Activated naive CD4-positive, alpha-beta T cell treated with anti-CD3 and anti-CD28 coated beads, Interleukin-2, amount 10 ng/mL, durations not matched to agents 7 days and 5 days (primary cell): ENCODE results near the gene C9orf50.
A peak's percentile ranks its signal among the peaks of the same experiment; 100 is the strongest.
"Not testable (repeated sequence)": the region's sequence is repeated elsewhere in the genome, so short reads cannot be mapped to it uniquely, and the experiment has no call there.

Experiments used
- CTCF ChIA-PET: fragments of 350-600 bp; sonication (Branson Sonifier 250); formaldehyde crosslinking; loops from one replicate; lab custom pipeline; 2021; ENCODE audit warnings: antibody characterized with exemption; lab: Charles Lee
- DNase-seq: peaks from one replicate; pipeline ENCODE4 v3.0.0-alpha.2; 2020
- H3K27ac Mint-ChIP-seq: one replicate; pipeline ENCODE4 v1.8.0; 2021; ENCODE audit warnings: mild to moderate bottlenecking, moderate library complexity, mixed read lengths
- H3K27me3 Mint-ChIP-seq: one replicate; pipeline ENCODE4 v1.8.0; 2021; ENCODE audit warnings: mild to moderate bottlenecking, mixed read lengths
- H3K36me3 Mint-ChIP-seq: one replicate; pipeline ENCODE4 v1.8.0; 2021; ENCODE audit warnings: mixed read lengths
- H3K4me1 Mint-ChIP-seq: one replicate; pipeline ENCODE4 v1.8.0; 2021; ENCODE audit warnings: mixed read lengths
- H3K4me3 Mint-ChIP-seq: one replicate; pipeline ENCODE4 v1.8.0; 2021; ENCODE audit warnings: mild to moderate bottlenecking, moderate library complexity, mixed read lengths
- H3K9me3 Mint-ChIP-seq: one replicate; pipeline ENCODE4 v1.8.0; 2021; ENCODE audit warnings: mixed read lengths

C9orf50 gene

DNA sequence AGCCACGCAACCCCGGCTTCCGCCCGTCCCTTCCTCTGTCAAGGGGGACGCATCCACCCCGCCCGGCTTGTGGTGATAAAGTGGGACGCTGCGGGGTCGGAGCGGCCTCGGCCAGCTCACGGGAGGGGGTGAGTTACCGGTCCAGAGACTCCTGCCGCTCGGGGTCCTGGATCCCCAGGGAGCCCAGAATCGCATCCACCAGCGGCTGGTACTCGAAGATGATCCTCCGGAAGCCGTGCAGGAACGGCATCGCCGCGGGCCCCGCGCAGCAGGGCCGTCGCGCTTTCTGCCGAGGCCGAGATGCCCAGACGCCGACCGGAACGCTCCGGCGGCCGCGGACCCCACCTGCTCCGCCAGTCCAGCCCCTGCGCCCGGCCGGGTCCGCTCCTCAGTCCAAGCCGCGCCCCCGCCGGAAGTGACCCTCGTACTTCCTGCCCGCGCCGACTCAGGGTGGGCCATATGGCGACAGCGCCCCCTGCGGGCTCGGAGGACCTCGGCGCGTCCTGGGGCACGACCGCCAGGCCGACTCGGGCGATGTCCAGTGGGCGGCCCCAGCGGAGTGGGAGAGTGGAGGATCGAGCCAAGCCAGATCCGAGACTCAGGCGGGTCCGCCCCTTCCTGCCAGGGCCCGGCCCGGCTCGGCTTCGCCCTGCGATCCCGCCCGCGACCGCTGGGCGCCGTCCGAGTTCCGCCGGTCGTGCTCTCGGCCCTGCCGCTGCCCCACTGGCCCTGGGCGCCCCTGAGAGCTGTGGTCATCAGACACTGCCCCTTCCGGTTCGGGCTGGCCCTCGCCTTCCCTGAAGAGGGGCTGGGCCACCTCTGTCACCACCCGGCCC, 21.1 kb upstream of the C9orf50 start, which contains the start of gene ASB6:
Gene ASB6, minus strand, starts transcription at position 402 of the 836 bp plus-strand sequence. Its CDS starts 152 bp downstream, at position 250.
- Mint-ChIP-seq H3K4me3 (peak within 1 kb of the TSS; percentile 72), H3K27me3 (no peaks in the 10 kb centered on the region), H3K4me1 (peaks cover 23% of the 10 kb centered on the region), H3K27ac (peak within 1 kb of the TSS; percentile 86), H3K36me3 (peaks cover 12% of the 10 kb centered on the region), H3K9me3 (no peaks in the 10 kb centered on the region)
- CTCF ChIA-PET = interaction anchor here (0.8 to 2.4 kb wide), 8 partner anchors 17 to 148 kb away, joined by 3 to 13 read pairs (median 6); no protein-coding TSS in a partner anchor
- peak; percentile 94 for DNase-seq

GRCh38 chr9:129640871-129641749, 20.2 kb upstream of the C9orf50 start:
- H3K27ac Mint-ChIP-seq = peak overlapping the region; percentile 71
- peaks cover 12% of the 10 kb centered on the region for H3K36me3 Mint-ChIP-seq
- DNase-seq = peak; percentile 38
- no peaks in the 10 kb centered on the region for H3K9me3 Mint-ChIP-seq
- CTCF ChIA-PET = interaction anchor here (1.2 to 2.0 kb wide), 2 partner anchors 12 to 149 kb away, joined by 4 to 5 read pairs; no protein-coding TSS in a partner anchor
- H3K4me3 Mint-ChIP-seq = peak overlapping the region; percentile 72
- H3K4me1 Mint-ChIP-seq = peaks cover 23% of the 10 kb centered on the region
- H3K27me3 Mint-ChIP-seq = no peaks in the 10 kb centered on the region

DNA sequence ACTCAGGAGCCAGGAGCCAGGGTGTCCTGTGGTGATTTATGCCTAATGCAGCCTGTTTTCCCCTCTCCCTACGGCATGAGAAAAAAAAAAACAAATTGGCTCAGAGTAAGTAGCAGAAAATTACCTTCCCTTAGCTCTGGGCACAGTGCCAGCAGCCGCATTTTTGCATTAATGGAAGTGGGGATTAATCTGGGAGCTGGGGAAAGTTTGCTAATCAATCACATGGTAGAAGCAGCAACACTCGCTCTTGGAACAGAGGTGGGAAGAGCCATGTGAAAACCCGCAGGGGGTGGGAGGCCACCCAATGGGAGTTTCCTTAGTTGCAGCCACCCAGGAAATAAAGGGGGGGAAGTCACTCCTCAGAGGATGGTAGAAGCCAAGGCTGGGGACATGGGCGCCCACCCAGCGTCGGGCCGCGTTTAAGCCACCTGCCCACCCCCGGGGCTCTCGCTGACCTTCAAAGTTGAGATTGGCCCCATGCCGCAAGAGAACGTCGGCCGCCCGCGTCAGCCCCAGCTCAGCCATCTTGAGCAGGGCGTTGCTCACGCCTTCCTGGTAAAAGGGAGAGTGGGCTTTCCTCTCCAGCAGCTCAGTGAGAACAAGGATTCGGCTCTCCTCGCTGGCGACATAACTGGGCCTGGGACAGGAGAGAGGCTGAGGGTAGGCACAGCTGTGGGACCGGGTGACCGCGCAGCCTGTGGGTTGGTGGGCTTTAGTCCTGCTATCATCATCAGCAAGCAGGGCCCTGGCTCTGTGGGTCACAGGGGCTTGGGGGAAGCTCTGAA, 19.4 kb upstream of the C9orf50 start:
- H3K4me3 Mint-ChIP-seq = peak overlapping the region; percentile 72
- peak overlapping the region; percentile 37 for H3K27ac Mint-ChIP-seq
- H3K36me3 Mint-ChIP-seq = peaks cover 16% of the 10 kb centered on the region
- DNase-seq = no peak
- CTCF ChIA-PET = interaction anchor here (0.8 to 2.3 kb wide), 5 partner anchors 11 to 497 kb away, joined by 3 to 15 read pairs (median 4); partner anchors contain the start of gene NTMT1
- H3K4me1 Mint-ChIP-seq = peaks cover 23% of the 10 kb centered on the region
- no peaks in the 10 kb centered on the region for H3K9me3 Mint-ChIP-seq
- no peaks in the 10 kb centered on the region for H3K27me3 Mint-ChIP-seq

- peak overlapping the region; percentile 72 for H3K4me3 Mint-ChIP-seq
- CTCF ChIA-PET = interaction anchor here (0.8 to 2.3 kb wide), 6 partner anchors 11 to 501 kb away, joined by 3 to 15 read pairs (median 4); partner anchors contain the start of gene NTMT1
- DNase-seq = no peak
Measured at GRCh38 chr9:129639756-129640085, 18.8 kb upstream of the C9orf50 start.

GRCh38 chr9:129639034-129639630, 18.2 kb upstream of the C9orf50 start:
- no peak overlapping the region for H3K4me3 Mint-ChIP-seq
- H3K9me3 Mint-ChIP-seq = no peaks in the 10 kb centered on the region
- CTCF ChIA-PET = interaction anchor here (0.6 to 2.3 kb wide), 6 partner anchors 14 to 1861 kb away, joined by 3 to 15 read pairs (median 4); partner anchors contain the start of gene NTMT1
- no peak for DNase-seq
- H3K27me3 Mint-ChIP-seq = no peaks in the 10 kb centered on the region
- no peak overlapping the region for H3K27ac Mint-ChIP-seq
- H3K4me1 Mint-ChIP-seq = peaks cover 23% of the 10 kb centered on the region
- H3K36me3 Mint-ChIP-seq = peaks cover 23% of the 10 kb centered on the region

More at GRCh38 chr9:129639756-129640085, 18.8 kb upstream of the C9orf50 start:
- H3K36me3 Mint-ChIP-seq = peaks cover 22% of the 10 kb centered on the region
- no peaks in the 10 kb centered on the region for H3K27me3 Mint-ChIP-seq
- no peaks in the 10 kb centered on the region for H3K9me3 Mint-ChIP-seq
- H3K27ac Mint-ChIP-seq = no peak overlapping the region
- H3K4me1 Mint-ChIP-seq = peaks cover 23% of the 10 kb centered on the region

- Mint-ChIP-seq H3K4me3 (no peak overlapping the region), H3K27me3 (no peaks in the 10 kb centered on the region), H3K9me3 (no peaks in the 10 kb centered on the region), H3K4me1 (peaks cover 23% of the 10 kb centered on the region), H3K36me3 (peaks cover 31% of the 10 kb centered on the region), H3K27ac (peak overlapping the region; percentile 35)
- DNase-seq = no peak
- CTCF ChIA-PET = interaction anchor here (0.9 to 2.3 kb wide), 2 partner anchors 13 kb away, joined by 4 to 15 read pairs; partner anchors contain the start of gene NTMT1
Measured at GRCh38 chr9:129637673-129638439, 17.0 kb upstream of the C9orf50 start.

DNA sequence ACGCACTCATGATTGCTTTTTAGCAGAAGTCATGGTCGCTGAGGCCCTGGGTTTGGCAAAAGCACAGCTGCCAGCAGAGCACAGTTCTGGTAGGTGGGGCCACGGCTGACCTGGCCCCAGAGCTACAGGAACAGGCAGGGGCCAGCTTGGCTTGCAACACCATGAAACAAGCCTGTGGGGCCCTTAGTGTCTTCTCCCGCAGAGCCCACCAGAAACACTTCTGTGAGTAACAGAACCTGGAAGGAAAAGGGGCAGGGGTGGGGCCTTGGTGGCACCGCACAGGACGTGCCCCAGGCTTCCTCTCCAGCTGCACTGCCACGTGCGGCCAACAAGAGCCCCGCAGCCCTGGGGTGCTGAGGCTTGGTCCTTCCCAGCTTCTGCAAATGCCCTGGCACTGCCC, 16.2 kb upstream of the C9orf50 start:
- CTCF ChIA-PET = interaction anchor here (0.9 kb wide), 1 partner anchor 12 kb away, joined by 4 read pairs; no protein-coding TSS in a partner anchor
- H3K27me3 Mint-ChIP-seq = no peaks in the 10 kb centered on the region
- no peak overlapping the region for H3K27ac Mint-ChIP-seq

DNA sequence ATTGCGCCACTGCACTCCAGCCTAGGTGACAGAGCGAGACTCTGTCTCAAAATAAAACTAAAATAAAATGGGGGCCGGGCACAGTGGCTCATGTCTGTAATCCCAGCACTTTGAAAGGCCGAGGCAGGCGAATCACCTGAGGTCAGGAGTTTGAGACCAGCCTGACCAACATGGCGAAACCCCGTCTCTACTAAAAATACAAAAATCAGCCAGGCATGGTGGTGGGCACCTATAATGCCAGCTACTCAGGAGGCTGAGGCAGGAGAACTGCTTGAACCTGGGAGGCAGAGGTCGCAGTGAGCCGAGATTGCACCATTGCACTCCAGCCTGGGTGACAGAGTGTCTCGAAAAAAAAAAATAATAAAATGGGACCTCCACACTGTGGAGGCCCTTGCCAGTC, 15.4 kb upstream of the C9orf50 start:
- Mint-ChIP-seq H3K36me3 (peaks cover 37% of the 10 kb centered on the region), H3K4me1 (peaks cover 19% of the 10 kb centered on the region)
- DNase-seq, H3K9me3 Mint-ChIP-seq, CTCF ChIA-PET, H3K27ac Mint-ChIP-seq, H3K27me3 Mint-ChIP-seq, H3K4me3 Mint-ChIP-seq: not testable (repeated sequence)

More for the DNA sequence above, 16.2 kb upstream of the C9orf50 start:
- Mint-ChIP-seq H3K36me3 (peaks cover 36% of the 10 kb centered on the region), H3K9me3 (no peaks in the 10 kb centered on the region), H3K4me1 (peaks cover 20% of the 10 kb centered on the region), H3K4me3 (no peak overlapping the region)
- DNase-seq = no peak

DNA sequence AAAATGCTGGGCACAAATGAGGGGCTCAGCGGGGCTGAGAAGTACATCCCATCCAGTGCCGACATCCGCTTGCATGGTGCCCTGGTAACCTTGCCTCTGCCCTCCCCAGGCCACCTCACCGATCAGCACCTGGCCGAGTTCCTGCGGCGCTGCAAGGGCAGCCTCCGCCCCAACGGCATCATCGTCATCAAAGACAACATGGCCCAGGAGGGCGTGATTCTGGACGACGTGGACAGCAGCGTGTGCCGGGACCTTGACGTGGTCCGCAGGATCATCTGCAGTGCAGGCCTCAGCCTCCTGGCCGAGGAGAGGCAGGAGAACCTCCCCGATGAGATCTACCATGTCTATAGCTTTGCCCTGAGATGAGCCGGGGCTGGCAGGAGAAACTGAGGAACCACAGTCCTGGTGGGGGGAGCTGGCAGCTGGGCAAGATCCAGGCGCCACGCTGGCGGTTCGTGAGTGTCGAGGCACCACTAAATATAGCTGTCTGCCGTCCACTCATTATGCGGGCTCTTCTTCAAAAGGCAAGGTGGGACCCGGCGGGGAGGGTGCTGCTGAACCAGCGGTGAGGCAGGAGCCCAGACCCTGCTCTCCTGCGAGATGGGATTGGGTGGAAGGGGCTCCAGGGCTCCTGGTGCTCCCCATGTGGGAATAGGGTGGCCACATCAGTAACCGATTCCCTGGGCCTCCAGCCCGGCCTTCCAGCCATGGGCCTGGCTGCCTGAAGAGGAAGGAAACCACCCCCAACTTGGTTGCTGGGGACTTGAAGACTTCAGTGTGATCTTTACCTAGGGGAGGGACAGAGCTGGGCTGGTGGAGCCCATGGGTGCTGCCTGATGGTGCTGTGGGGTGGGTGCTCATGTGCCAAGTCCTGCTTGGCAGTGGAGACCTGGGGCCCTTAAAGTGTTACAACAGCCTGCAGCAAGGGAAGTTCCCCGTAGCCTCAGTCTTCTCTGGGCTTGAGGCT, 14.5 kb upstream of the C9orf50 start:
- no peak for DNase-seq
- Mint-ChIP-seq H3K9me3 (no peaks in the 10 kb centered on the region), H3K27me3 (no peaks in the 10 kb centered on the region), H3K4me3 (no peak overlapping the region), H3K27ac (no peak overlapping the region), H3K4me1 (peaks cover 17% of the 10 kb centered on the region), H3K36me3 (peaks cover 37% of the 10 kb centered on the region)
- CTCF ChIA-PET = no interaction called here

- Mint-ChIP-seq H3K4me1 (peaks cover 21% of the 10 kb centered on the region), H3K36me3 (peaks cover 35% of the 10 kb centered on the region), H3K27ac (no peak overlapping the region), H3K27me3 (no peaks in the 10 kb centered on the region), H3K4me3 (no peak overlapping the region), H3K9me3 (no peaks in the 10 kb centered on the region)
- no peak for DNase-seq
- CTCF ChIA-PET = interaction anchor here (1.4 kb wide), 1 partner anchor 9 kb away, joined by 4 read pairs; no protein-coding TSS in a partner anchor
Measured at GRCh38 chr9:129633848-129634247, 12.9 kb upstream of the C9orf50 start.

GRCh38 chr9:129633207-129633606, 12.3 kb upstream of the C9orf50 start:
- Mint-ChIP-seq H3K4me3 (no peak overlapping the region), H3K4me1 (peaks cover 25% of the 10 kb centered on the region), H3K27me3 (no peaks in the 10 kb centered on the region), H3K36me3 (peaks cover 36% of the 10 kb centered on the region), H3K27ac (peak overlapping the region; percentile 42), H3K9me3 (no peaks in the 10 kb centered on the region)
- DNase-seq = no peak
- CTCF ChIA-PET = interaction anchor here (1.4 kb wide), 1 partner anchor 9 kb away, joined by 4 read pairs; no protein-coding TSS in a partner anchor
